Measurements from ENCODE around the gene BACH2. TPM values are rescaled to one million over a fixed set of nuclear protein-coding genes. Genes with fewer than 3 reads are reported as not detected.
"Not testable (repeated sequence)": the region's sequence is repeated elsewhere in the genome, so short reads cannot be mapped to it uniquely, and the experiment has no call there.

BACH2 gene
- total RNA-seq, 1 experiment from 2014 or later: 3.3 TPM

DNA sequence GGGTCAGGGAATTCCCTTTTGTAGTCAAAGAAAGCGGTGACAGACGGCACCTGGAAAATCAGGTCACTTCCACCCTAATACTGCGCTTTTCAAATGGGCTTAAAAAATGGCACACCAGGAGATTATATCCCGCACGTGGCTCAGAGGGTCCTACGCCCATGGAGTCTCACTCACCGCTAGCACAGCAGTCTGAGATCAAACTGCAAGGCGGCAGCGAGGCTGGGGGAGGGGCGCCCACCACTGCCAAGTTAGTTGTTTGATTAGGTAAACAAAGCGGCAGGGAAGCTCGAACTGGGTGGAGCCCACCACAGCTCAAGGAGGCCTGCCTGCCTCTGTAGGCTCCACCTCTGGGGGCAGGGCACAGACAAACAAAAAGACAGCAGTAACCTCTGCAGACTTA is 242.4 kb downstream of the BACH2 start:
- POLR2A ChIA-PET; H3K9me3 ChIP-seq (ENCODE audit: control insufficient read depth in 1 of 2, insufficient read depth in 1 of 2, low read depth in 1 of 2, low read length in 2 of 2); BruUV-seq (replicated peaks); H2AFZ ChIP-seq (ENCODE audit: low read depth, low read length, poor library complexity, severe bottlenecking); H3K27ac ChIP-seq (ENCODE audit: low read depth, low read length); H3K4me2 ChIP-seq (ENCODE audit: low read length); H3K4me3 ChIP-seq (replicated peaks in 1 of 2; ENCODE audit: low read depth in 1 of 2, low read length in 2 of 2); CTCF ChIA-PET; H3K36me3 ChIP-seq (ENCODE audit: control insufficient read depth in 1 of 2, insufficient read depth in 2 of 2, low read length in 2 of 2); ATAC-seq; H3K9ac ChIP-seq (ENCODE audit: low read length); H3K9me2 ChIP-seq (ENCODE audit: insufficient read depth); intact Hi-C loops (cut with micrococcal nuclease); H3K79me2 ChIP-seq (ENCODE audit: insufficient read depth, low read length); H3K4me1 ChIP-seq (ENCODE audit: control insufficient read depth in 1 of 2, insufficient read depth in 2 of 2, low read length in 2 of 2); H3K27me3 ChIP-seq (ENCODE audit: insufficient read depth, low read length); RAD21 ChIA-PET (ENCODE audit: low non-redundant PET in 1 of 2, low total read pairs in 2 of 2, uncharacterized antibody in 2 of 2, unreplicated experiment in 2 of 2); DNase-seq (ENCODE audit: low read depth, low spot score); H4K20me1 ChIP-seq (ENCODE audit: insufficient read depth): not testable (repeated sequence)

DNA sequence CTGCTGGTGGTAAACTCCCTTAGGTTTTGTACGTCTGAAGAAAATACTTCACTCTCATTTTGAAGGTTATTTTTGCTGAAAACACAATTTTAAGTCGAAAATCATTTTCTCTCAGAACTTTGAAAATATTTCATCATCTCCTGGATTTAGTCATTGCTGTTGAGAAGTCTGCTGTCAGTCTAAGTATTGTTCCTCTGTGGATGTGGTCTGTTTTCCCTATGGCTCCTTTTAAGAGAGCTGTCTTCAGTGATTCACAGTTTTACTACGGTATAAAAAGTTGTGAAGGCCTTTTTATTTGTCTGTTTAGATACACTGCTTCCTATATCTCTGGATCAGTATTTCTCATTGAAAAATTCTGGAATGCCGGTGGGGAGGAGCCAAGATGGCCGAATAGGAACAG is 243.0 kb downstream of the BACH2 start:
- H4K20me1 ChIP-seq (ENCODE audit: insufficient read depth): no peaks in the 10 kb centered on the region
- H3K36me3 ChIP-seq (ENCODE audit: control insufficient read depth in 1 of 2, insufficient read depth in 2 of 2, low read length in 2 of 2): no peaks in the 10 kb centered on the region
- ChIA-PET RAD21 (ENCODE audit: low non-redundant PET in 1 of 2, low total read pairs in 2 of 2, uncharacterized antibody in 2 of 2, unreplicated experiment in 2 of 2) (no interaction called here), CTCF (no interaction called here), POLR2A (no interaction called here)
- no peak overlapping the region for H3K9ac ChIP-seq (ENCODE audit: low read length)
- BruUV-seq (replicated peaks): no TSS peak
- H3K4me1 ChIP-seq (ENCODE audit: control insufficient read depth in 1 of 2, insufficient read depth in 2 of 2, low read length in 2 of 2): no peaks in the 10 kb centered on the region
- no peaks in the 10 kb centered on the region for H3K79me2 ChIP-seq (ENCODE audit: insufficient read depth, low read length)
- no peaks in the 10 kb centered on the region for H3K9me3 ChIP-seq (ENCODE audit: control insufficient read depth in 1 of 2, insufficient read depth in 1 of 2, low read depth in 1 of 2, low read length in 2 of 2)
- DNase-seq (ENCODE audit: low read depth, low spot score) (no peak), ATAC-seq (no peak)
- no peaks in the 10 kb centered on the region for H3K27me3 ChIP-seq (ENCODE audit: insufficient read depth, low read length)
- no peak overlapping the region for H2AFZ ChIP-seq (ENCODE audit: low read depth, low read length, poor library complexity, severe bottlenecking)
- no peak overlapping the region for H3K27ac ChIP-seq (ENCODE audit: low read depth, low read length)
- no peak overlapping the region for H3K4me3 ChIP-seq (replicated peaks in 1 of 2; ENCODE audit: low read depth in 1 of 2, low read length in 2 of 2)
- H3K4me2 ChIP-seq (ENCODE audit: low read length): no peak overlapping the region
- intact Hi-C loops (cut with micrococcal nuclease): no loop called here
- no peaks in the 10 kb centered on the region for H3K9me2 ChIP-seq (ENCODE audit: insufficient read depth)
- TF ChIP-seq POLR2AphosphoS5 (IDR thresholded peaks at IDR 0.05; ENCODE audit: low read depth, low read length) (no peak), EGR1 (IDR thresholded peaks at IDR 0.05; ENCODE audit: low read depth) (no peak), ZNF274 (IDR thresholded peaks at IDR 0.05; ENCODE audit: low read depth, low read length) (no peak), RAD21 (IDR thresholded peaks at IDR 0.05; ENCODE audit: low read depth) (no peak), EZH2phosphoT487 (IDR thresholded peaks at IDR 0.05; ENCODE audit: borderline replicate concordance) (no peak), ELF1 (IDR thresholded peaks at IDR 0.05; ENCODE audit: borderline replicate concordance, low read depth) (no peak), YY1 (IDR thresholded peaks at IDR 0.05; ENCODE audit: extremely low read depth, insufficient replicate concordance, low read depth, low read length) (no peak), FOSL1 (IDR thresholded peaks at IDR 0.05; ENCODE audit: low read depth) (no peak)
- TF ChIP-seq, protein P1, sequence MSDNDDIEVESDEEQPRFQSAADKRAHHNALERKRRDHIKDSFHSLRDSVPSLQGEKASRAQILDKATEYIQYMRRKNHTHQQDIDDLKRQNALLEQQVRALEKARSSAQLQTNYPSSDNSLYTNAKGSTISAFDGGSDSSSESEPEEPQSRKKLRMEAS (IDR thresholded peaks at IDR 0.05): no peak
- TF ChIP-seq, protein P2, sequence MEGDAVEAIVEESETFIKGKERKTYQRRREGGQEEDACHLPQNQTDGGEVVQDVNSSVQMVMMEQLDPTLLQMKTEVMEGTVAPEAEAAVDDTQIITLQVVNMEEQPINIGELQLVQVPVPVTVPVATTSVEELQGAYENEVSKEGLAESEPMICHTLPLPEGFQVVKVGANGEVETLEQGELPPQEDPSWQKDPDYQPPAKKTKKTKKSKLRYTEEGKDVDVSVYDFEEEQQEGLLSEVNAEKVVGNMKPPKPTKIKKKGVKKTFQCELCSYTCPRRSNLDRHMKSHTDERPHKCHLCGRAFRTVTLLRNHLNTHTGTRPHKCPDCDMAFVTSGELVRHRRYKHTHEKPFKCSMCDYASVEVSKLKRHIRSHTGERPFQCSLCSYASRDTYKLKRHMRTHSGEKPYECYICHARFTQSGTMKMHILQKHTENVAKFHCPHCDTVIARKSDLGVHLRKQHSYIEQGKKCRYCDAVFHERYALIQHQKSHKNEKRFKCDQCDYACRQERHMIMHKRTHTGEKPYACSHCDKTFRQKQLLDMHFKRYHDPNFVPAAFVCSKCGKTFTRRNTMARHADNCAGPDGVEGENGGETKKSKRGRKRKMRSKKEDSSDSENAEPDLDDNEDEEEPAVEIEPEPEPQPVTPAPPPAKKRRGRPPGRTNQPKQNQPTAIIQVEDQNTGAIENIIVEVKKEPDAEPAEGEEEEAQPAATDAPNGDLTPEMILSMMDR (IDR thresholded peaks at IDR 0.05 in 2 of 3, conservative IDR thresholded peaks at IDR 0.05 in 1 of 3; ENCODE audit: borderline replicate concordance in 1 of 3, insufficient read depth in 1 of 3, low read depth in 2 of 3, low read length in 2 of 3): no peak
- TF ChIP-seq, protein P3, sequence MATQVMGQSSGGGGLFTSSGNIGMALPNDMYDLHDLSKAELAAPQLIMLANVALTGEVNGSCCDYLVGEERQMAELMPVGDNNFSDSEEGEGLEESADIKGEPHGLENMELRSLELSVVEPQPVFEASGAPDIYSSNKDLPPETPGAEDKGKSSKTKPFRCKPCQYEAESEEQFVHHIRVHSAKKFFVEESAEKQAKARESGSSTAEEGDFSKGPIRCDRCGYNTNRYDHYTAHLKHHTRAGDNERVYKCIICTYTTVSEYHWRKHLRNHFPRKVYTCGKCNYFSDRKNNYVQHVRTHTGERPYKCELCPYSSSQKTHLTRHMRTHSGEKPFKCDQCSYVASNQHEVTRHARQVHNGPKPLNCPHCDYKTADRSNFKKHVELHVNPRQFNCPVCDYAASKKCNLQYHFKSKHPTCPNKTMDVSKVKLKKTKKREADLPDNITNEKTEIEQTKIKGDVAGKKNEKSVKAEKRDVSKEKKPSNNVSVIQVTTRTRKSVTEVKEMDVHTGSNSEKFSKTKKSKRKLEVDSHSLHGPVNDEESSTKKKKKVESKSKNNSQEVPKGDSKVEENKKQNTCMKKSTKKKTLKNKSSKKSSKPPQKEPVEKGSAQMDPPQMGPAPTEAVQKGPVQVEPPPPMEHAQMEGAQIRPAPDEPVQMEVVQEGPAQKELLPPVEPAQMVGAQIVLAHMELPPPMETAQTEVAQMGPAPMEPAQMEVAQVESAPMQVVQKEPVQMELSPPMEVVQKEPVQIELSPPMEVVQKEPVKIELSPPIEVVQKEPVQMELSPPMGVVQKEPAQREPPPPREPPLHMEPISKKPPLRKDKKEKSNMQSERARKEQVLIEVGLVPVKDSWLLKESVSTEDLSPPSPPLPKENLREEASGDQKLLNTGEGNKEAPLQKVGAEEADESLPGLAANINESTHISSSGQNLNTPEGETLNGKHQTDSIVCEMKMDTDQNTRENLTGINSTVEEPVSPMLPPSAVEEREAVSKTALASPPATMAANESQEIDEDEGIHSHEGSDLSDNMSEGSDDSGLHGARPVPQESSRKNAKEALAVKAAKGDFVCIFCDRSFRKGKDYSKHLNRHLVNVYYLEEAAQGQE (IDR thresholded peaks at IDR 0.05; ENCODE audit: low read depth): no peak

All from HCT116 (cell line).